Hepatocyte (in vitro differentiated cells): ENCODE measurements around the gene PMEPA1. TPM values are rescaled to one million over a fixed set of nuclear protein-coding genes. Genes with fewer than 3 reads are reported as not detected.

ENCODE experiments used
- DNase-seq: peaks from one replicate; pipeline ENCODE4 v3.0.0-alpha.2; 2016; ENCODE audit warnings: low spot score
- H2AFZ ChIP-seq: fragments of 200-600 bp; sonication (generic); 2 replicates; pipeline ENCODE4 v1.6.0; 2016; ENCODE audit warnings: antibody characterized with exemption, mild to moderate bottlenecking
- H3K27ac ChIP-seq: fragments of 200-600 bp; sonication (generic); 2 replicates; pipeline ENCODE4 v1.5.1; 2016; ENCODE audit warnings: mild to moderate bottlenecking
- H3K27me3 ChIP-seq: fragments of 200-600 bp; sonication (generic); 2 replicates; pipeline ENCODE4 v1.6.1; 2016
- H3K36me3 ChIP-seq: fragments of 200-600 bp; sonication (generic); replicated peaks from 2 replicates; pipeline ENCODE4 v1.5.1; 2016; ENCODE audit warnings: low read depth; ENCODE audit not compliant: insufficient read depth
- H3K4me1 ChIP-seq: fragments of 200-600 bp; sonication (generic); 2 replicates; pipeline ENCODE4 v1.5.1; 2016; ENCODE audit warnings: mild to moderate bottlenecking, moderate library complexity; ENCODE audit not compliant: insufficient read depth
- H3K4me2 ChIP-seq: fragments of 200-600 bp; sonication (generic); 2 replicates; pipeline ENCODE4 v1.6.0; 2016
- H3K4me3 ChIP-seq: fragments of 200-600 bp; sonication (generic); 2 replicates; pipeline ENCODE4 v1.5.1; 2016; ENCODE audit warnings: mild to moderate bottlenecking
- H3K79me2 ChIP-seq: fragments of 200-600 bp; sonication (generic); 2 replicates; pipeline ENCODE4 v1.6.0; 2017; ENCODE audit warnings: mild to moderate bottlenecking
- H3K9me2 ChIP-seq: fragments of 200-600 bp; sonication (generic); replicated peaks from 2 replicates; pipeline ENCODE4 v1.6.0; 2017; ENCODE audit warnings: mild to moderate bottlenecking; ENCODE audit not compliant: insufficient read depth
- H3K9me3 ChIP-seq: fragments of 200-600 bp; sonication (generic); 2 replicates; pipeline ENCODE4 v1.5.1; 2016; ENCODE audit warnings: low read depth, mild to moderate bottlenecking
- H4K20me1 ChIP-seq: fragments of 200-600 bp; sonication (generic); 2 replicates; pipeline ENCODE4 v1.6.0; 2016; ENCODE audit warnings: mild to moderate bottlenecking; ENCODE audit not compliant: insufficient read depth, poor library complexity, severe bottlenecking
- CTCF ChIP-seq: fragments of 200-600 bp; sonication (generic); IDR thresholded peaks from 2 replicates; pipeline ENCODE4 v1.5.1; 2016; ENCODE audit warnings: antibody characterized with exemption, mild to moderate bottlenecking; ENCODE audit not compliant: poor library complexity
- EZH2 ChIP-seq: fragments of 200-600 bp; sonication (generic); IDR thresholded peaks from 2 replicates; pipeline ENCODE4 v1.6.1; 2016; ENCODE audit warnings: antibody characterized with exemption, mild to moderate bottlenecking, borderline replicate concordance
- EZH2phosphoT487 ChIP-seq: fragments of 200-600 bp; sonication (generic); IDR thresholded peaks from one replicate; pipeline ENCODE4 v1.6.1; 2018; ENCODE audit warnings: antibody characterized with exemption, mild to moderate bottlenecking, low read depth, moderate library complexity; ENCODE audit not compliant: unreplicated experiment, severe bottlenecking
- WGBS: methylation state at CpG from one replicate; pipeline ENCODE4 v1.1.6; 2016; ENCODE audit warnings: low lambda C conversion rate; ENCODE audit errors: missing lambda C conversion rate; 5-methylcytosine and 5-hydroxymethylcytosine counted together
- polyA plus RNA-seq: library from polyadenylated mRNA; unstranded; fragments of >200 nt; fragmentation: Nextera tagmentation; extraction: Ambion mirVana; gene quantifications from 2 replicates; pipeline ENCODE4 v1.2.1, GENCODE V29; 2016
- total RNA-seq: library from RNA; depleted of rRNA; stranded (reverse); fragments of >200 nt; gene quantifications from 2 replicates; pipeline ENCODE4 v1.2.3, GENCODE V29; 2014

Gene PMEPA1
- total and polyA plus RNA-seq, 2 experiments from 2014 or later: 6.8 to 40.3 TPM

- H3K9me2 ChIP-seq: no peaks in the 10 kb centered on the region
- no peak overlapping the region for H3K4me2 ChIP-seq
- no peak overlapping the region for H3K4me3 ChIP-seq
- no peaks in the 10 kb centered on the region for H3K79me2 ChIP-seq
- DNase-seq: no peak
- no peak overlapping the region for H3K27ac ChIP-seq
- no peaks in the 10 kb centered on the region for H4K20me1 ChIP-seq
- H2AFZ ChIP-seq: no peak overlapping the region
- H3K27me3 ChIP-seq: no peaks in the 10 kb centered on the region
- TF ChIP-seq CTCF (no peak), EZH2phosphoT487 (no peak), EZH2 (no peak)
- H3K4me1 ChIP-seq: no peaks in the 10 kb centered on the region
- no peaks in the 10 kb centered on the region for H3K9me3 ChIP-seq
- 95% methylated on average over 4 of the region's 4 CpGs for WGBS
- H3K36me3 ChIP-seq: no peaks in the 10 kb centered on the region
Observed at GRCh38 chr20:57756213-57756612, 46.4 kb upstream of the PMEPA1 start.

- no peaks in the 10 kb centered on the region for H3K4me1 ChIP-seq
- H3K27me3 ChIP-seq: no peaks in the 10 kb centered on the region
- H3K27ac ChIP-seq: no peak overlapping the region
- 81% methylated on average over 1 of the region's 1 CpG for WGBS
- H3K4me2 ChIP-seq: no peak overlapping the region
- no peaks in the 10 kb centered on the region for H3K9me2 ChIP-seq
- no peak overlapping the region for H2AFZ ChIP-seq
- DNase-seq: no peak
- no peaks in the 10 kb centered on the region for H4K20me1 ChIP-seq
- TF ChIP-seq EZH2 (no peak), EZH2phosphoT487 (no peak), CTCF (no peak)
- no peaks in the 10 kb centered on the region for H3K79me2 ChIP-seq
- no peak overlapping the region for H3K4me3 ChIP-seq
- no peaks in the 10 kb centered on the region for H3K36me3 ChIP-seq
- no peaks in the 10 kb centered on the region for H3K9me3 ChIP-seq
Observed at GRCh38 chr20:57755609-57756008, 45.8 kb upstream of the PMEPA1 start.

- TF ChIP-seq EZH2: no peak
- no peak for TF ChIP-seq CTCF
- no peak for TF ChIP-seq EZH2phosphoT487
- Histone ChIP-seq H3K36me3 (no peaks in the 10 kb centered on the region), H3K27me3 (no peaks in the 10 kb centered on the region), H3K4me3 (no peak overlapping the region), H3K27ac (no peak overlapping the region), H2AFZ (no peak overlapping the region), H3K9me2 (no peaks in the 10 kb centered on the region), H3K4me1 (peaks cover 1% of the 10 kb centered on the region), H3K9me3 (no peaks in the 10 kb centered on the region), H3K4me2 (no peak overlapping the region), H3K79me2 (no peaks in the 10 kb centered on the region), H4K20me1 (no peaks in the 10 kb centered on the region)
- WGBS: 83% methylated on average over 3 of the region's 3 CpGs
- DNase-seq: no peak
Observed at GRCh38 chr20:57754190-57754589, 44.4 kb upstream of the PMEPA1 start.
